SK-N-SH treated with all-trans-retinoic acid at 6 μM for 48 hours (cell line): ENCODE measurements around the gene RASL12.

Experiments
- BACH2 ChIP-seq: fragments of 250-450 bp; sonication (Bioruptor Pico); IDR thresholded peaks from 2 replicates; pipeline ENCODE4 v1.9.0; 2021; ENCODE audit warnings: mild to moderate bottlenecking, borderline replicate concordance
- CREB5 ChIP-seq: fragments of 250-450 bp; sonication (Bioruptor Pico); IDR thresholded peaks from 2 replicates; pipeline ENCODE4 v1.5.1; 2020; ENCODE audit warnings: low read depth, mild to moderate bottlenecking, moderate library complexity
- CSRNP3 ChIP-seq: fragments of 250-450 bp; sonication (Bioruptor Pico); IDR thresholded peaks from 2 replicates; pipeline ENCODE4 v1.5.1; 2021; ENCODE audit warnings: mild to moderate bottlenecking, moderate library complexity
- ESRRG ChIP-seq: fragments of 250-450 bp; sonication (Bioruptor Pico); IDR thresholded peaks from 2 replicates; pipeline ENCODE4 v1.6.1; 2021; ENCODE audit warnings: mild to moderate bottlenecking
- ISL1 ChIP-seq: fragments of 250-450 bp; sonication (Bioruptor Pico); IDR thresholded peaks from 2 replicates; pipeline ENCODE4 v2.1.2; 2022; ENCODE audit warnings: mild to moderate bottlenecking, moderate library complexity
- OSR1 ChIP-seq: fragments of 250-450 bp; sonication (Bioruptor Pico); IDR thresholded peaks from 2 replicates; pipeline ENCODE4 v1.8.0; 2022; ENCODE audit warnings: moderate library complexity, mild to moderate bottlenecking, inconsistent platforms
- POU6F1 ChIP-seq: fragments of 250-450 bp; sonication (Bioruptor Pico); IDR thresholded peaks from 2 replicates; pipeline ENCODE4 v1.8.0; 2021; ENCODE audit warnings: low read depth, mild to moderate bottlenecking, moderate library complexity, borderline replicate concordance
- SNAI2 ChIP-seq: fragments of 250-450 bp; sonication (Bioruptor Pico); IDR thresholded peaks from 2 replicates; pipeline ENCODE4 v1.5.0; 2020; ENCODE audit warnings: mild to moderate bottlenecking, moderate library complexity
- TCF4 ChIP-seq: fragments of 250-450 bp; sonication (Bioruptor Pico); IDR thresholded peaks from 2 replicates; pipeline ENCODE4 v1.8.0; 2021; ENCODE audit warnings: mild to moderate bottlenecking, moderate library complexity, borderline replicate concordance
- TOX ChIP-seq: fragments of 250-450 bp; sonication (Bioruptor Pico); IDR thresholded peaks from 2 replicates; pipeline ENCODE4 v1.8.0; 2021; ENCODE audit warnings: mild to moderate bottlenecking, moderate library complexity, borderline replicate concordance
- ZFP3 ChIP-seq: fragments of 250-450 bp; sonication (Bioruptor Pico); IDR thresholded peaks from 2 replicates; pipeline ENCODE4 v1.5.0; 2020; ENCODE audit warnings: mild to moderate bottlenecking, moderate library complexity

- TF ChIP-seq ZFP3 (CRISPR knock-in tag) (no peak), OSR1 (CRISPR knock-in tag) (no peak), CREB5 (CRISPR knock-in tag) (no peak), ESRRG (CRISPR knock-in tag) (no peak), POU6F1 (CRISPR knock-in tag) (no peak), CSRNP3 (no peak), TCF4 (CRISPR knock-in tag) (no peak), BACH2 (CRISPR knock-in tag) (no peak), SNAI2 (CRISPR knock-in tag) (no peak), TOX (CRISPR knock-in tag) (no peak), ISL1 (no peak)
These were observed 62.8 kb downstream of the RASL12 start for GRCh38 chr15:65004993-65005392.
